ENCODE data around the gene NTM.

Gene NTM

DNA sequence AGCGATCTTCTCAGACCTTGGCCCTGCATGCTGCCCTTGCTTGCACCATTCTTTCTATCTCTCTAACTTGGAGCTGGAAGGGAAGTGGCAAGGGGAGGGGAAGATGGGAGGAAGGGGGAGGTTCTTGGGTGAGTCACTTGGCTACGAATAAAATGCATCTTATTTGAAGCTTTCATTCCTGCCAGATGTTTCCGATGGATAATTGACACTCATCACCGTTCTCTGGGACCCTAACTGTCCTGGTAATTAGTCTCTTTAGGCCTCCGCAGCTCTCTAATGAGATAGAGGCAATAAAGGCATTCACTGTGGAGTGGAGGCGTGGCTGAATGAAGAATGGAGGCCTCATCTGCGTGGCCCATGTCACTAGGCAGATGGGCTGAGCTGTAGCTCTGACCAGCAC, 960.1 kb downstream of the NTM start:
- Histone ChIP-seq H3F3A (ENCODE audit: insufficient read depth, low read length) (no peaks in the 10 kb centered on the region), H3K27me3 (ENCODE audit: insufficient read depth, low read length) (no peaks in the 10 kb centered on the region), H3K9me2 (ENCODE audit: low read depth, low read length) (no peaks in the 10 kb centered on the region), H3K9me3 (ENCODE audit: low read length) (no peaks in the 10 kb centered on the region), H3K36me3 (ENCODE audit: insufficient read depth, low read length) (no peaks in the 10 kb centered on the region), H4K20me1 (ENCODE audit: insufficient read depth, low read length) (no peaks in the 10 kb centered on the region), H2AFZ (ENCODE audit: low read length) (no peak overlapping the region), H3K27ac (ENCODE audit: low read depth, low read length, poor library complexity, severe bottlenecking) (no peak overlapping the region), H3K79me2 (ENCODE audit: insufficient read depth, low read length) (no peaks in the 10 kb centered on the region), H3K9ac (ENCODE audit: low read length) (no peak overlapping the region), H3K4me1 (ENCODE audit: insufficient read depth, low read length, severe bottlenecking) (no peaks in the 10 kb centered on the region), H3K4me2 (ENCODE audit: low read length) (no peak overlapping the region), H3K4me3 (ENCODE audit: low read depth, low read length, poor library complexity, severe bottlenecking) (no peak overlapping the region)
- no peak for TF ChIP-seq CTCF (IDR thresholded peaks at IDR 0.05; ENCODE audit: low read length)
- no peak for TF ChIP-seq EZH2 (IDR thresholded peaks at IDR 0.05; ENCODE audit: borderline replicate concordance, low read length)

- no peak overlapping the region for H3K9ac ChIP-seq (ENCODE audit: low read length)
- H4K20me1 ChIP-seq (ENCODE audit: insufficient read depth, low read length), result no peaks in the 10 kb centered on the region
- TF ChIP-seq CTCF (IDR thresholded peaks at IDR 0.05; ENCODE audit: low read length), result no peak
- TF ChIP-seq EZH2 (IDR thresholded peaks at IDR 0.05; ENCODE audit: borderline replicate concordance, low read length), result no peak
- H3K36me3 ChIP-seq (ENCODE audit: insufficient read depth, low read length), result no peaks in the 10 kb centered on the region
- H3F3A ChIP-seq (ENCODE audit: insufficient read depth, low read length), result no peaks in the 10 kb centered on the region
- no peak overlapping the region for H3K4me3 ChIP-seq (ENCODE audit: low read depth, low read length, poor library complexity, severe bottlenecking)
- H3K4me1 ChIP-seq (ENCODE audit: insufficient read depth, low read length, severe bottlenecking), result no peaks in the 10 kb centered on the region
- no peaks in the 10 kb centered on the region for H3K27me3 ChIP-seq (ENCODE audit: insufficient read depth, low read length)
- H3K27ac ChIP-seq (ENCODE audit: low read depth, low read length, poor library complexity, severe bottlenecking), result no peak overlapping the region
- no peak overlapping the region for H3K4me2 ChIP-seq (ENCODE audit: low read length)
- no peaks in the 10 kb centered on the region for H3K9me2 ChIP-seq (ENCODE audit: low read depth, low read length)
- H3K79me2 ChIP-seq (ENCODE audit: insufficient read depth, low read length), result no peaks in the 10 kb centered on the region
- H2AFZ ChIP-seq (ENCODE audit: low read length), result no peak overlapping the region
- no peaks in the 10 kb centered on the region for H3K9me3 ChIP-seq (ENCODE audit: low read length)
Measured at GRCh38 chr11:132332521-132332920, 962.1 kb downstream of the NTM start.

DNA sequence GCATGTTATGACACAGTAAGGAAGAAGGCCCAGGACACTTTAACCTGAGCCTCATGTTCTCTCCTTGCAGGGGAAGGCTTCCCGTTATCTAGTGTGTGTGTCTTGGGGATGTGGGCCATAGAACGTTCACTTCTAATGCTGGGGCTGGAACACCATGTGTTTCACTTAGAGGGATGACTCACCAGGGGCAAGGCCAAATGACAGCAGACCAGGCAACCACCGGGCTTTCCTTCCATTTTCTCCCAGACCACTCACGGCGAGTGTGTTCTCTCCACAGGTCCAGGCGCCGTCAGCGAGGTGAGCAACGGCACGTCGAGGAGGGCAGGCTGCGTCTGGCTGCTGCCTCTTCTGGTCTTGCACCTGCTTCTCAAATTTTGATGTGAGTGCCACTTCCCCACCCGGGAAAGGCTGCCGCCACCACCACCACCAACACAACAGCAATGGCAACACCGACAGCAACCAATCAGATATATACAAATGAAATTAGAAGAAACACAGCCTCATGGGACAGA, 964.4 kb downstream of the NTM start:
- TF ChIP-seq CTCF (IDR thresholded peaks at IDR 0.05; ENCODE audit: low read length) (no peak), EZH2 (IDR thresholded peaks at IDR 0.05; ENCODE audit: borderline replicate concordance, low read length) (no peak)
- Histone ChIP-seq H2AFZ (ENCODE audit: low read length) (no peak overlapping the region), H3K4me1 (ENCODE audit: insufficient read depth, low read length, severe bottlenecking) (no peaks in the 10 kb centered on the region)

More for the DNA sequence above, 964.4 kb downstream of the NTM start:
- Histone ChIP-seq H3K36me3 (ENCODE audit: insufficient read depth, low read length) (no peaks in the 10 kb centered on the region), H3K9ac (ENCODE audit: low read length) (no peak overlapping the region), H4K20me1 (ENCODE audit: insufficient read depth, low read length) (no peaks in the 10 kb centered on the region), H3F3A (ENCODE audit: insufficient read depth, low read length) (no peaks in the 10 kb centered on the region), H3K9me3 (ENCODE audit: low read length) (no peaks in the 10 kb centered on the region), H3K27ac (ENCODE audit: low read depth, low read length, poor library complexity, severe bottlenecking) (no peak overlapping the region), H3K27me3 (ENCODE audit: insufficient read depth, low read length) (no peaks in the 10 kb centered on the region), H3K4me2 (ENCODE audit: low read length) (no peak overlapping the region), H3K79me2 (ENCODE audit: insufficient read depth, low read length) (no peaks in the 10 kb centered on the region), H3K4me3 (ENCODE audit: low read depth, low read length, poor library complexity, severe bottlenecking) (no peak overlapping the region), H3K9me2 (ENCODE audit: low read depth, low read length) (no peaks in the 10 kb centered on the region)

Data from OCI-LY1 (cell line).